T-helper 22 cell (primary cell): Measurements from ENCODE around the gene PTPN12.

Source experiments
- DNase-seq: peaks from one replicate; pipeline ENCODE4 v3.0.0-alpha.2; 2020; ENCODE audit warnings: low read depth

PTPN12 gene

DNA sequence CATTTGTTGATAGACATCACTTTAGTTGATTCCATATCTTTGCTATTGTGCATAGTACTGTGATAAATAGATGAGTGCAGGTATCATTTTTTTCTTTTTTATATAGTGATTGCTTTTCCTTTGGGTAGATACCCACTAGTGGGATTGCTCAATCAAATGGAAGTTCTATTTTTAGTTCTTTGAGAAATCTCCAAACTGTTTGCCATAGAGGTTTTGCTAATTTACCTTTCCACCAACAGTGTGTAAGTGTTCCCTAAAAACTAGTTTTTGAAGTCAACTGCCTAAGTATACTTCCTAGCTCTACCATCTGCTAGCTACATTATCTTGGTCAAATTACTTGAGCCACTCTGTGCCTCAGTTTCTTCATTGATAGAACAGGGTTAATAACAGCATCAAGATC is 127.6 kb downstream of the PTPN12 start:
- DNase-seq, result no peak

GRCh38 chr7:77665161-77665560 is 128.1 kb downstream of the PTPN12 start:
- no peak for DNase-seq

- no peak for DNase-seq
Measured at GRCh38 chr7:77667459-77668086, 130.5 kb downstream of the PTPN12 start.

- DNase-seq, result no peak
Measured at GRCh38 chr7:77674878-77675277, 137.8 kb downstream of the PTPN12 start.

GRCh38 chr7:77679608-77680007 is 142.5 kb downstream of the PTPN12 start:
- DNase-seq, result no peak

DNA sequence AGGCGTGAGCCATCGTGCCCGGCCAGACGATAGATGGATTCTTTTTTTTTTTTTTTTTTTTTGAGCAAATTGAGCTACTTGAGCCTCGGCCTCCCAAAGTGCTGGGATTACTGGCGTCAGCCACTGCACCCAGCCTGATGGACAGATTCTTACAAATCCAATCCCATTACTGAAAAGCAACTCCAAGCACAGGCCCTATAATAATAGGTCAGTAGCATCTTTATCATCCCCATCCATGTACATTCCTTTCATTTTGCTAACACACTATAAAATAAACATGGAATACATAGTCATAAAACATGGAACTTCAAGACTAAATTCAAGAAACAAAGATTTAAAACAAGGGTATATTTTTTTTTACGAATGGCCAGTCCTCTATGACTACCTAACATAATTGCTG is 143.2 kb downstream of the PTPN12 start:
- DNase-seq, result no peak

DNA sequence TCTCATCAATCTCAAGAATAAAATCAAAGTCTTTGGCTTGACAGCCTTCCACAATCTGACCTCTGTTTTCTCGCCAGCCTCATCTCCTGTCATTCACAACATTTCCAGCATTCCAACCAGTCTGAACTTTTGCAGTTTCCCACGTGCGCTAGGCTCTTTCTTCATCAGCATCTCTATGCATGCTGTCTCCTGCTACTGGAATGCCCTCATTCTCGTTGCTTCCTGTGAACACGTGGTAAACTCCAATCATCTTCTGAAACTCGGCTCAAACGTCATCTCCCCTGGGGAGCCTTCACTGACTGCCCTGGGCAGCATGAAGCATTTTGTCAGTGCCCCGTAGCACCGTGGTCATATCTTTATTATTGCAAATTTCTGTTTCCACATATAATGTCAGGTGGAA is 146.9 kb downstream of the PTPN12 start:
- DNase-seq, result no peak

GRCh38 chr7:77685233-77685632 is 148.1 kb downstream of the PTPN12 start:
- DNase-seq, result no peak

DNA sequence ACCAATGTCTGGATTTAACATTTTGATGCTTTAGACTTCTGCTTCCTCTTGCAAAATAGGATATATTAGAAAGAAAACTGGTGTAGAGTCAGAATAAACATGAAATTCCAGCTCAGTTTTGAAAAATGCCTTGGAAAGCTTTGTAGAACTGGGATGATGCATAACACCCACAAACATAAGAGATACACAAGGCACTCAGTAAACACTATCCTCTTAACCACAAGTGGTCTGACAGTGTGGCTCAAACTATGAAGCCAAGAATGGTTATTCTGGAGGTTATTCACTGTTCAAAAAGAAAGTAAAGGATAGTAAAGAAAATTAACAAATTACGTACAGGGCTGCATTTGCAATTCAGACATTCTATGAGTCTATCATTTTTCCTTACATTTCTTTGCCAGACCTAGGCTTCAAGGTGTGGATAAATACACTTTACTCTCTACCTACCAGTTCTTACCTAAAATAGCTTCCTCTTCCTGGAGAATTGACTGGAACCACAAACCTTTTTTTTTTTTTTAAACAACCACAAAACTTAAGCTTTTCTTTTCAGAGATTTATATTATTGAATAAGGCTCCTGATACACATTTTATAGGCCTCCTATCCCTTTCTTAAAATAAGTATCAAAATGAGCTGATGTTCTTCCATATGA is 150.1 kb downstream of the PTPN12 start:
- DNase-seq, result no peak

- no peak for DNase-seq
Measured at GRCh38 chr7:77687747-77688144, 150.7 kb downstream of the PTPN12 start.
